Measurements from ENCODE around the gene FOXL2NB. TPM values are rescaled to one million over a fixed set of nuclear protein-coding genes. Genes with fewer than 3 reads are reported as not detected.

The FOXL2NB gene
- total RNA-seq, 1 experiment from 2014 or later, result not detected

GRCh38 chr3:138945709-138946662, 1.0 kb upstream of the FOXL2NB start:
- peaks cover 5% of the 10 kb centered on the region for H3K4me1 ChIP-seq (ENCODE audit: insufficient read depth, low read length, poor library complexity, severe bottlenecking)
- no peaks in the 10 kb centered on the region for H3K36me3 ChIP-seq (ENCODE audit: insufficient read depth, low read length, poor library complexity, severe bottlenecking)
- DNase-seq (ENCODE audit: low spot score), result no peak
- BruUV-seq (replicated peaks), result no TSS peak
- H3K27ac ChIP-seq (ENCODE audit: low read depth, low read length, poor library complexity, severe bottlenecking), result no peak overlapping the region
- POLR2A ChIA-PET (ENCODE audit: low non-redundant PET), result no interaction called here
- intact Hi-C loops (cut with micrococcal nuclease; ENCODE audit: unreplicated experiment), result no loop called here
- peaks cover 98% of the 10 kb centered on the region for H3K27me3 ChIP-seq (replicated peaks; ENCODE audit: insufficient read depth, low read depth, low read length, poor library complexity)
- TF ChIP-seq CTCF (conservative IDR thresholded peaks at IDR 0.05; ENCODE audit: low read depth, low read length) (peak; percentile 22; the same call in 1 of the 2 replicates), EZH2 (IDR thresholded peaks at IDR 0.05; ENCODE audit: borderline replicate concordance, low read depth, low read length, poor library complexity, severe bottlenecking) (peak; percentile 96)
- peak overlapping the region; percentile 38 for H3K4me3 ChIP-seq (ENCODE audit: low read depth, low read length, poor library complexity, severe bottlenecking)
- no peaks in the 10 kb centered on the region for H3K9me3 ChIP-seq (ENCODE audit: low read depth, low read length, poor library complexity, severe bottlenecking)
- CTCF ChIA-PET, result interaction anchor here (0.9 kb wide), 1 partner anchor 23 kb away, joined by 9 read pairs; no protein-coding TSS in a partner anchor

- no peaks in the 10 kb centered on the region for H3K9me3 ChIP-seq (ENCODE audit: low read depth, low read length, poor library complexity, severe bottlenecking)
These were observed 591 bp downstream of the FOXL2NB start for GRCh38 chr3:138947495-138948121.

More at GRCh38 chr3:138947495-138948121, 591 bp downstream of the FOXL2NB start:
- Histone ChIP-seq H3K36me3 (ENCODE audit: insufficient read depth, low read length, poor library complexity, severe bottlenecking) (no peaks in the 10 kb centered on the region), H3K27me3 (replicated peaks; ENCODE audit: insufficient read depth, low read depth, low read length, poor library complexity) (peaks cover 91% of the 10 kb centered on the region), H3K4me1 (ENCODE audit: insufficient read depth, low read length, poor library complexity, severe bottlenecking) (peaks cover 5% of the 10 kb centered on the region), H3K27ac (ENCODE audit: low read depth, low read length, poor library complexity, severe bottlenecking) (no peak overlapping the region), H3K4me3 (ENCODE audit: low read depth, low read length, poor library complexity, severe bottlenecking) (no peak overlapping the region)
- TF ChIP-seq EZH2 (IDR thresholded peaks at IDR 0.05; ENCODE audit: borderline replicate concordance, low read depth, low read length, poor library complexity, severe bottlenecking) (no peak), CTCF (conservative IDR thresholded peaks at IDR 0.05; ENCODE audit: low read depth, low read length) (no peak)
- ChIA-PET CTCF (interaction anchor here (0.9 to 1.6 kb wide), 2 partner anchors 12 to 24 kb away, joined by 9 to 12 read pairs; no protein-coding TSS in a partner anchor), POLR2A (ENCODE audit: low non-redundant PET) (no interaction called here)
- BruUV-seq (replicated peaks), result no TSS peak
- intact Hi-C loops (cut with micrococcal nuclease; ENCODE audit: unreplicated experiment), result no loop called here
- DNase-seq (ENCODE audit: low spot score), result no peak

Measured in A673 (cell line).